Fibroblast of skin of left quadriceps (primary cell): Measurements from ENCODE around the gene S100A8.
"Not testable (repeated sequence)": the region's sequence is repeated elsewhere in the genome, so short reads cannot be mapped to it uniquely, and the experiment has no call there.

Experiments
- DNase-seq, 2 experiments: peaks; one replicate each; pipeline ENCODE4 v3.0.0-alpha.2; 2013; ENCODE audit warnings: low read depth in 2 of 2

The S100A8 gene

DNA sequence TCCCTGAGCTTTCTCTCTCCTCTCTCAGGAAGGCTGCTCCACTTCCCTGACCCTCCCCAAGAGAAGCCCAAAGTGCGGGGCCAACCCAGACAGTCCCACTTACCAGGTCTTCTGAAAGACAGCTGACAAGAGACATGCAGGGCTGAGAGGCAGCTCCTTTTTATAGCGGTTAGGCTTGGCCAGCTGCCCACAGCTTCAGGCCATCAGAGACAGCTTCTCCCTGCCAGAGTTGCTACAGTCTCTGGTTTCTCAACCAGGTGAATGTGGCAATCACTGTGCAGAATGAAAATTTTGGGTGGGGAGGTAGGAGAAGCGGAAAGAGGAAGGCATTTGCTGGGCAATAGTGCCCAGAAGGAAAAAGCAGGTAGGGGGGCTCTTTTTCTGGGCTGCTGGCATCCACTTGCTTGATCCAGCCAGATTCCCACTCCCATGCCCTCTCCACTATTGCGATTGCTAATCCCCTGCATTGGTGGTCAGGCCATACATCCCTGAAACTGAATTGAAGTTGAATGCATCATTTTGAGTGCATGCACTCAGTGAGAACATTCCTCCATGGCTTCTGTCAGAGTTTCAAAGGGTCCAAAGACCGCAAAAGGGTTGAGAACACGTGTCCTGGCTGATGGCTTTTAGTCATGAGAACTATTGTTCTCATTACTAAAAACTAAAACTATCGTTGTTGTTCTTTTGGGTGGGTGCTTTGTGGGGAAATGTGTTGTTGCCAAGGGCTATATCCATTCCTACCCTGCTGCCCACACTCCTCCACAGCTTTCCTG lies at the start of gene S100A8:
S100A8 (minus strand) TSS at position 136 of the 773 bp plus-strand sequence. CDS start 538 bp downstream, outside the sequence.
- DNase-seq: no peak

DNA sequence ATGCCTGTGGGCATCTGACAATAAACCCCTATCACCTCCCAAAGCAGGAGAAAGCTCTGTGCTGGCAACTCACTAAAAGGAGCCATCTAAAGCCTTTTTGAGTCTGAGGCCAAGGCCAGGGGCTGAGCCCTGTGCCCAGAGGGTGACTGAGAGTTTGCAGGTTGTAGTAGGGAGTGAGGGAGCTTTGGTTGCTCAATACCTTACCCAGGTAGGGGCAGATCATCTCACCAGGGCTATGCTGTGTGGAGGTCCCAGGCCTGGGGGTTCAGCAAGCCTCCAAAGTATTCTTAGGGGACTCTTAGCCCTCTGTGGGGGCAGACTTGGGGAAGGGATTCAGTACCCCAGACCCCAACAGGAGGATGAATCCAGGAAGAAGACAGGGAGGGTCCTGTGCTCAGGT lies 48.4 kb upstream of the S100A8 start:
- no peak for DNase-seq

DNA sequence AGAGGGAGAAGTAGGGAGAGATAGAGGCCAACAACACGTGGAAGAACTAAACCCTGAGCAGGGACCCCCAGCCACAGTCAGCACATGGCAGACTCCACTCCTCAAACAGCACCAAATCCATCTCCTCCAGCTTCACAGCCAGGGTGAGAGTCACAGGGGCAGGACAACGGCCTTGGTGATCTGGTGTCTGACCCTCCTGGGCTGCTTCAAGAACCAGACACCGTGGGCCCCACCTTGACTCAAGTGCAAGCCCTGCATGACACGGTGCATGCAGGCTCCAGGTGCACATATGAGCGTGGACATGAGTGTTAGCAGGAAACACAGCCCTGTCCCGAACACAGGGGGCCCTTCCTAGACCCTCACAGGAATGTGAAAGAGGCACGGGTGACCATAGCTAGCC lies 47.7 kb upstream of the S100A8 start:
- DNase-seq: no peak

DNA sequence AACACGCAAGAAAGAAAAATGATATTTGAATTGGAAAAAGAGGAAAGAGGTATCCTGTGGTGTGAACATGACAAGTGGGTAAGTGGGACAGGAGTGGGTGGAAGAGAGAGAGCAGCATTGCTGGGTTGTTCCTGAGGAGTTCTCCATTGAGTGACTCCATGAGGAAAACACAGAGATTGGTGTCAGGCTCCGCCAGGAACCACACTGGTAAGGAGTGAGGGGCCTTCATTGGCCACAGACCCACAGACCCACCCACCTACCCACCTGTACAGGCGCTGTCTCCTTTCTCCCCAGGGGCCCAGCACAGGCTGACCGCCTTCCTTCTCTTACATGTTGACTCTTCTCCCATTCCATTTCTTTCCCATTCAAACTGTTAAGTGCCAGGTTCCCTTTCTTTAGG lies 46.4 kb upstream of the S100A8 start:
- no peak for DNase-seq

DNA sequence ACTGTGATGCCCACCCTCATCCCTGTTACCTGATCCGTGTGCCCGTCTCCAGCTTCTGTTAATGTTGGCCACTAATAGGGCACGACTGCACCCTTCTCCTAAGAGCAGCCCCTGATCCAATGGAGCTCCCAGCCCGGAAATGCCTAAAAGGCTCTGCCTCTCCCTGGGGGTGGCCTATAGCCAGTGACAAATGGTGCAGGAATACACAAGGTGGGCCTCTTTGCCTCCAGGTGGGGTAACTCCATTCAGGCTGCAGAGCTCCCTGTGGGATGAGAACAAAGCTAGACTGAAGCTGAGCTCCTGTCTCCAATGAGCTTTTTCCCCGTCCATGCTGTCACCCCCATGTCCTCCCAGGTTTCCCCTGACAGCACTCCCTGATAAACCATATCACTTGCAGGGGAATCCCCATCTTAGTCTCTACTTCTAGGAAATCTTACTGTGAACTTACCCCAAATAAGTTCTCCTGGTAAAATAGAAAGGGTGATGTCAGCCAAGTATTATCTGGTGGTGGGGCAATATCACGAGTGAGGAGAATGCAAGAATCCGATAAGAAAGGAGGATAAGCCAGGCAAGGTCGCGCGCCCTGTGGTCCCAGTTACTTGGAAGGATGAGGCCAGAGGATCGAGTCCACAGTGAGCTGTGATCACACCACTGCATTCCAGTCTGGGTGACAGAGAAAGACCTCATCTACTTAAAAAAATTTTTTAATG lies 44.0 kb upstream of the S100A8 start:
- no peak for DNase-seq

DNA sequence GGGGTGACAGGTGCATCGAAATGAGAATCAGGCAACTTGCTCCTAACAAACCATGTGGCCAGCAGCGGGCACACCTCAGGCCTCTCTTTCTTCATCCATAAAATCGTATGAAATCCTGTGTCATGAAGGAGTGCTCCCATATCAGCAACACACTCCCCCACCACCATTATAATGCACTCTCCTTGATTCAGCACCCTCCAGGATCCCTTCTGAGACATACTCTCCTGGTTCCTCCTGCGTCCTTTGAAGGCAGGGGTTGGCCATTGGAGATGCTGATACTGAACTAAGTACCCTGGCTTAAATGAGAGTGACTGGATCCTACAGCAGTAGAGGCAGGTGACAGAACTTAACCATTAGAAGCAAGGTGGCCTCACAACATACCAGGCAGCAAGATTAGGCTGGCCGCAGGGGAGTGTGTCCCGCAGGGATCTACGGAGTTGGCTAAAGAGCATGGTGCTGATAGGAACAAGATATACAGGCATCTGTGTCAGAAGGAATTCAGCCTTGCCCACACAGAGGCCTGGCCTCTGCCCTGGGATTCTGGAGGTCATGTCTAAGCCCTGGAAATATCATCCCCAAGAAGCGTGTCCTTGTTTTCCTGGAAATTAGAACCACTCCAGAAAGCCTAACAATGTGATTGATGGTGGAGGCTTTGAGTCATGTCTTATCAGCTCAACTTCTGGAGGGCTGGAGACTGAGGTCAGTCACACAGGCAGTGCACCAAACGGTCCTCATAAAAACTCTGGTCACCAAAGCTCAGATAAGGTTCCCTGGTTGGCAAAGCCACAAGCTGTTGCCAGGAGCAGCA lies 42.2 kb upstream of the S100A8 start:
- no peak for DNase-seq

DNA sequence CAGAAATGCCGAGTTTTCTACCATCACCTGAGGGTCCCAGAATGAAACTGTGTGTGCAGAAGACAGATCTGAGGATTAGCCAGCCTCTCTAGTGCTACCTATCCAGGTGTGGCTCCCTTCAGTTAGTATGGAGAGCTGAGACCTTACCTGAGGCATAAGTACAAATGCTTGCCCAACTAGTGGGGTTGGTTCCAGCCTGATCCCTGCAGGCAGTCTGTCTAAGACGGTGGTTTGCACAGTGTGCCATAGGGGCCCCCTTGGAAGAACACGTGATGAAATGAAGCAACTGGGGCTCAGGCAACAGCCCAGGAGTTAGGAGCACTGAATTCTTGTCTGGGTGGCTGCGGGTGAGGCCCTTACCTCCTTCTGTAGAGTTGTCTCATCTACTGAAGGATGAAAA lies 41.1 kb upstream of the S100A8 start:
- DNase-seq: no peak

DNA sequence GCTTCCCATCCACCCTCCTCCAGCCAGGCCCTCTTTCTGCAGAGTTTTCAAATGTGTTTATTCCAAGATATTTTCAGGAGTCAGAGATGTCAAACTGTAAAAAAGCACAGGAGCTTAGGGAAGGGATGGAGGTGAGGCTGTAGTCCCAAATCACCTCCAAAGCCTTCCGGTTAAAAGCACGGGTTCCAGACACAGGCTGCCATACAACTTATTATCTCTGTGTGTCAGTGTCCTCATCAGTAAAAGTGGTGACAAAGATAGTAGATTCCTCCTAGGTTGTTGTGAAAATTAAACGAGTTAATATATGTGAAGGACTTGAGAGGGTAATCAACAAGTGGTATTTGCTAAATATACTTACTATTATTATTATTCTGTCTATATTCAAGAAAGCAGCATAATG lies 40.6 kb upstream of the S100A8 start:
- DNase-seq: no peak

DNA sequence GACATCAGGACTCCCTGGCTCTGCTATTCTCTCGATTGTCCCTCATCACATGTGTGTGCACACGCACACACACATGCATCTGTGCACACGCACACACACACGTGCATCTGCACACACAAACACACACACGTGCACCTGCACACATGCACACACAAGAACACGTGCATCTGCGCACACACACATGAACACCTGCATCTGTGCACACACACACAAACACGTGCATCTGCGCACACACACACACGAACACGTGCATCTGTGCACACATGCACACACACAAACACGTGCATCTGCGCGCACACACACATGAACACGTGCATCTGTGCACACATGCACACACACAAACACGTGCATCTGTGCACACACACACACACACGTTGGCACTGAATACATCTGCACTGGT lies 40.1 kb upstream of the S100A8 start:
- no peak for DNase-seq

DNA sequence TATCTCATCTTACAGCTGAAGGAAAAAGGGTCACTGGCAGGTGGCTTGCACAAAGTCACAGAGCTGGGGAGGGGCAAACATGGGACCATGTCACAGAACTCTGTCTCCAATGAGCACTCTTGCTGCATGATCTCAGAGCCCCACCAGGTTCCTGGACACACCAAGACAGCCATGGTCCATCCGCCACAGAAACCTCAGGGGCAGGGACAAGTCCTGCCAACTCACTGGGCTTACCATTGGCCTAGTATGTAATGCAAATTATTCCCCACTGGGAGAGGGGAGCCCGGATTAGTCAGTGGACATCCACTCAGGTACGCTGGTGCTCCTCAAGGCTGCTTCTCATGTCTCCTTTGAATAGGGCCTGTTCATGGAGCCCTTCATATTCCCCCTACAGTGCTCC lies 39.7 kb upstream of the S100A8 start:
- DNase-seq: no peak

DNA sequence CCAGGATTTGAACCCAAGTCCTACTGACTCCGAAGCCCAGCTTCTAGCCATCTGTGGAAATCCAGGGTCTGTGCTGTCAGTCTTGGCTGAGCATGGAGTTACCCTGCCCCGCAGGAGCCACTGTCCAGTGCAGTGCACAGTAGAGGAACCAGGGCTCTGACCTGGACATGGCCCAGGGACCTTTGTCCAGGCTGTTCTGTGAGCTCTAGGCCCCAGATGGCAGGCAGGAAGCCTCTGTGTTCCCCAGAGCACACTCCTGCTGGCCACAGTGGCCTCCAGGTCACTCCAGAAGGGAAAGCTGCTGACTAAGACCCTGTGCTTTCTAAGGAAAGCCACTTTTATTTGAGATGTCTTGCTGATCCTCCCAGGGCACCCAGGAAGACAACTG lies 39.3 kb upstream of the S100A8 start:
- no peak for DNase-seq

DNA sequence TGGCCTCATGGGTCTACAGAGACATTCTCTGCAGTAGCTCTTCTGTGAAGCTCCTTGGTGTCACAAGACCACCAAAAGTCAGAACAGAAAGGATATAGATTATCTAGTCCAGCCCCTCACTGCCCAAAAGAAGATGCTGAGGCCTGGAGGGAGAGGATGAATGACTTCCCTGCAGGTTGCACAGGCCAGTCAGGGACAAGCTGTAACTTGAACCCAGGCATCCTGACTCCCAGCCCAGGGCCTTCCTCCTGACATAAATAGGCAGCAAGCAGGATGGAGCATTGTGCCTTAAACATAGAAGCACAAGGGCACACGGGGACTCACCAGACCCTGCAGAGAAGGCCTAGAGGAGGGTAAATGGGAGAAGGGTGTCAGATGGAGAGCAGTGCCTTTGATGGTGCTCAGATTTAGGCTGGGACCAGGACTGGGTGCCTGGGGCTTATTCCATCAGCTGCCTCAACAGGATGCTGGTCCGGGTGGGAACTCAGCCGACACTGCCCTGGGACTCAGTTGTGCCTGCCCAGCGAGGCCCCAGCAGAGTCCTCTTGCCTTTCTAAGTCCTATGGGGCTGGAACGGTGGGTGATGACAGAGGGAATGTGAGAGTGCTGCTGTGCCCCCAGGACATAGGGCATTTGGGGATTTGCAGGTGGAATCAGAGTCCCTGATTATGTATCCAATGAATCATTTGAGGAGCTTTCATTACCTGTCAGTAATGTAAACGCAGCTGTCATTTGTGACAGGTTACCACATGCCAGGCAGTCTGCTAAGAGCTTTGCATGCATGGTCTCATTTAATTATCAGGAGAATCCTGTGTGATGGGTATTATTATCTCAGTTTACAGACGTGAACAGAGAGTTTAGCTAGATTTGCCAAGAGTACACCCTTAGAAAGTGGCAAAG lies 38.6 kb upstream of the S100A8 start:
- no peak for DNase-seq

DNA sequence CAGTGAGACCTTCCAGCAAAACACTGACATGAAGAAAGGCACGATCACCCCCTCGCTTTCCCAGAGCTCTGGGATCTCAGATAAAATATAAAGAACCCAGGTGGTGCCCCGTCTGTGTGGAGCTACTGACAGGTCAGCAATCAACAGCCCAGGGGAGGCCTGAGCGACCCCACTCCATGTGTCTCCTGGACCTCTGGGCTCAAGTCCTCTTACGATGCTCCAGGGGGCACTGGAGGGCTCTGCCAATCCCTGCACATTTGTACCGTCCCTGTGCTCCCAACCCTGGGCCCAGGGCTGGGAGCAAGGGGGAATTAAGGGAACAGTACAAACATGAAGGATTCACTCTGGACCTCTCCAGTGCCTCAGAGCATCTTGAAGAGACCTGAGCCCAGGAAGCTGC lies 37.9 kb upstream of the S100A8 start:
- DNase-seq: no peak

DNA sequence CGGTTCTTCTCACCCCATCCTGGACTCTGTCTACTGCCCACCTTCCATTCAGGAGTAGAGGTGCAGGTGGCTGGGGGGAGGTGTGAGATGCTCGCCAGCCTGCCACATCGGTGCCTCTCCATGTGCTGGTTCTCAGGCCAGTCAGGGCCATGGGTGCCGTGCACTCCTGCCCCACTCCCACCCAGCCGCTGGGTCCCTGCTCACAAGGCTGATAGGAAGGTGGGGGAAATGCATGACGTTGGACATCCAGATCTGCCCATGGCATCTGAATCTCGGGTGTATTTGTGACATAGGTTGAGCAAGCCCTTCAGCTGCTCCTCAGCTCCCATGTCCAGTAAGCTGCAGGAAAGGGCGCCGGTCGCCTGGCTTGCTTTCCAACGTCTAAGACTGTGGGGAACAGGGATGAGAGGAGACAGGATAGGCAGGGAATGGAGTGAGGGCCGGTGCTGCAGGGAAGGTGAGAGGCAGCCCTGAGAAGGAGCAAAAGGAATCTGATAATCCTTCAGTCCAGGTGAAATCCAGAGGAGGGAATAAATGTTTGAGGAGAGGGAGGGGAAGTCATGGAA lies 37.3 kb upstream of the S100A8 start:
- no peak for DNase-seq

DNA sequence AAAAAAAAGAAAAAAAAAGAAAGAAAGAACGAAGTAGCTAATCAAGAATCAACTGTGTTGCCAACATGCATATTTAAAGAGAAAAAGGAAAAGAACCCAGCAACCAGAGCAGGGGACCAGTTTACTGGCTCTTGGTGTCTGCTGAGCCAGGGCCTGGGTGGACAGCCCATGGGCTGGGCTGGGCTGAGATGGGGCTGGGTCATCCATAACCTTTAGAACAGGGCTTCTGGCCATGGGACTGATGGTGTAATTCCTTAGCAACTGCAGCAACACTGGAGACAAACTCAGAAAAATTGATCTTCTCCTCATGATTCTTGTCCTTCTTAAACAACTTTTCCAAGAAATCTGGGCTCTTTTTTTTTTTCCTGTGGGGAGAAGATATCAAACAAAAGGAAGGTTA lies 35.9 kb upstream of the S100A8 start:
- DNase-seq: no peak

DNA sequence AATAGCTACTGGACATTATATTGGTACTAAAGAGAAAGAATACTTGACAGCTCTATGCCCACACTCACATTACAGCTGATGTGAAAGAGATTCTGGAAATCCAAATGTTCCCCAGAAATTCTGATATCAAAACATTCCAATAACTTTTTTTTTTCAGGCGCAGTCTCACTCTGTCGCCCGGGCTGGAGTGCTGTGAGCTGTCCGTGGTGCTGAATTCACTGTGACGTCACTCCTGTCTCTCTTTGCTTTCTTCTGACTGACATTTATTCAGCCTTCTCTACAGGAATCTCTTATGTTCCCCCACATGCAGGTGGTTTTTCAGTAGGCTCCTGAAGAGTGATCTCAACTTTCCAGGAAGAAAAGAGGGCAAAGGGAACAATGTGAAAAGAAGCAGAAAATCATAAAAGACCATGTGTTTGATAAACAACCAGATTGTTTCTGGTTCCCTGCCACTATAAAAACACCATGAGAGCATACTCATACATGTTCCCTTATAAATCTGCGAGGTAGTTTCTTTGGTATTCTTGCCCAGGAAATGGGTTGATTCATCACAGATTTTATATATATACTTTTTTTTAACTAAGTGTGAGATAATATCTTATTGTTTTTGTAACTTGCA lies 31.7 kb upstream of the S100A8 start:
- peak; percentile 26 to 29 for DNase-seq

DNA sequence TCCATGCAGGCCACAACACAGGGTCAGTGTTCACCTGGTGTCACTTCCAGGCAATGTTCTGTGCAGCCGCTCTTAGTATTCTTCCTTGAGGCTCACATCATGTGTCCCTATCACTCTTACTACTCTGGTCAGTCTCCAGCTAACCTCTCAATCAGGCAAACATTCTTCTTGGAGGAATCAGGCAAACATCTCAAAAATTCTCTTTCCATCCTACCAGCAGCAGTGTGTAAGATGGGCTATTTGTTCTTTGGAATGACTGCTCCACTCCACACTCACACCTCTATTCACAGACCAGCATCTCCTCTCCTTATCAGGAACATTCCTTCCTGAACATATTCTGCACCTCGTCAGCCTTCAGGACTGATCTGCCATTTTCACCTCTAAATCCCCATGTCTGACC lies 29.4 kb upstream of the S100A8 start:
- no peak for DNase-seq

DNA sequence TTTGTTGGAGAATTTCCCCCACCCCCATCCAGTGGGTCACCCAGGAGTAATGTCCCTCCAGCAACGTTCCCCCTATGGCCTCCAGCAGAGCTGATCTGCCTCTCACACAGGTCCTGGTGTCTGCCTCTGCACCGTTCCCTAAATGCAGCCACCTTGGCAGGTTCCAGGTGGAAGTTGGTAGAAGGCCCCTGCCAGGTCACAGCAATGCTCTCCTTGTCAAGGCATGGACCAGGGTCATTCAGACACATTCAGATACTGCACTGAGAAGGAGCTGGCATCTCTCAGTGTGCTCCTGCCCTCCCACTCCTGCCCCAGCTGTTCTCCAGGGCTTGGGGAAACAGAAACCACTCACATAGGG lies 28.5 kb upstream of the S100A8 start:
- DNase-seq: not testable (repeated sequence)

DNA sequence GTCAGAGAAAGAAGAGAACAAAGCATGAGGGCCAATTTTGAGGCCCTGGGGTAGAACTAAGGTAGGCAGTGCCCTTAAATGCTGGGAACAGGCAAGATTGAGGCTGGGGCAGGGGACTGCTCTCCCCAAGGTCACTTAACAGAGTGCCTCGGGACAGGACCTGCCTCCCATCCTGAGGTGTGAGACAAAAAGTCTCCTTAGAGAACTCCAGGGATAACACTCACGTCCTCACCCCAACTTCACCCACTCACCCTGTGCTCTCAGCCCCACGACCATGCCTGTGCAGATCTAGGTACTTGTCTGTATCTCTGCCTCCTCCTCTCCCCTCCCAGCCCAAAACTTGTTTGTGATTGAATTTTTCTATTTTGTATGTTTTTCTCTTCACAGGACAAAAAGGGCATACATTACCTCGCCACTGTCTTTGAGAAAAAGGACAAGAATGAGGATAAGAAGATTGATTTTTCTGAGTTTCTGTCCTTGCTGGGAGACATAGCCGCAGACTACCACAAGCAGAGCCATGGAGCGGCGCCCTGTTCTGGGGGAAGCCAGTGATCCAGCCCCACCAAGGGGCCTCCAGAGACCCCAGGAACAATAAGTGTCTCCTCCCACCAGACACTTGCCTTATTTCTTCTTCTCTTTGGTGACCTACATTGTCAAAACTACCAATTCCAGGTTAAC lies 28.0 kb upstream of the S100A8 start:
- DNase-seq: not testable (repeated sequence)

DNA sequence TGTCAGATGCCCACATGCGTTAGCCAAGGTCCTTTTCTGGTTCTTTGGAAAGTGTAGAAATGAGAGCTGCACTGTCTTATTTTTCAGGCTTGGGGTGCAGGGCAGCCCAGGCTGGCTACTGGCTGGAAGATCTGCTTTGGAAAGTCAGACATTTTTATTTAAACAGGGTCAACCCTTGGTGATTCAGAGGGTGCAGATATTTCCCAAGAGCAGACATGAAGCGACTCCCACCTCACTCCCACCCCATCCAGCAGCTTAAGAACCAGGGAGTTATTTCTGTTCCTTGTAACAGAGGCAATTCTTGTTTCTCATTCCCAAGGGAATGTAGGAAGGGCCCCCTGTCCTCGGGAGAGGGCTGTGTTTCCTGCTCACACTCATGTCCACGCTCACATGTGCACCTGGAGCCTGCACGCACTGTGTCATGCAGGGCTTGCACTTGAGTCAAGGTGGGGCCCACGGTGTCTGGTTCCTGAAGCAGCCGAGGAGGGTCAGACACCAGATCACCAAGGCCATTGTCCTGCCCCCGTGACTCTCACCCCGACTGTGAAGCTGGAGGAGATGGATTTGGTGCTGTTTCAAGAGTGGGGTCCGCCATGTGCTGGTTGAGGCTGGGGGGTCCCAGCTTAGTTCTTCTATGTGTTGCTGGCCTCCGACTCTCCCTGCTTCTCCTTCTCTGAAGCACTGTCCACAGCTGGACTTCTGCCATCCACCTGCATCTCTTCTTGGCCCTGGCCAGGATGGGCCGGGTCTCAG lies 26.4 kb upstream of the S100A8 start:
- no peak for DNase-seq
